Breast epithelium (tissue), 4 donors: ENCODE data around the gene CENPU. TPM values are rescaled to one million over a fixed set of nuclear protein-coding genes. Genes with fewer than 3 reads are reported as not detected.

Source experiments
- DNase-seq, 2 donors: peaks; one replicate each; pipeline ENCODE4 v3.0.0-alpha.2; 2019; ENCODE audit warnings: low spot score in 2 of 2
- H3K27ac ChIP-seq, 2 donors: fragments of 200-600 bp; sonication (generic) in 1 of 2; one replicate each; pipeline ENCODE4 v1.5.1; 2016 to 2019; ENCODE audit warnings: mild to moderate bottlenecking in 1 of 2
- H3K27me3 ChIP-seq, 2 donors: fragments of 200-600 bp; sonication (generic) in 1 of 2; one replicate each; pipeline versions ENCODE4 v1.5.1 to v1.6.0; 2017 to 2019; ENCODE audit warnings: control low read depth in 1 of 2, mild to moderate bottlenecking in 1 of 2
- H3K36me3 ChIP-seq: fragments of 200-600 bp; one replicate; pipeline ENCODE4 v1.5.1; 2019
- H3K4me1 ChIP-seq, 2 donors: fragments of 200-600 bp; sonication (generic); one replicate each; pipeline ENCODE4 v1.5.1; 2016 to 2019; ENCODE audit warnings: control low read depth in 1 of 2
- H3K4me3 ChIP-seq, 3 donors: fragments of 200-600 bp; sonication (generic); 1 replicate in 2 of 3; 2 replicates in 1 of 3; pipeline ENCODE4 v1.5.1; 2016 to 2019; ENCODE audit warnings: mild to moderate bottlenecking in 3 of 3, moderate library complexity in 2 of 3
- H3K9me3 ChIP-seq, 2 donors: fragments of 200-600 bp; sonication (generic) in 1 of 2; one replicate each; pipeline ENCODE4 v1.5.1; 2016 to 2019; ENCODE audit warnings: control low read depth in 1 of 2
- POLR2A ChIP-seq: fragments of 450-650 bp; IDR thresholded peaks from one replicate; pipeline ENCODE4 v1.6.1; 2016; ENCODE audit warnings: antibody characterized with exemption, mild to moderate bottlenecking, moderate library complexity
- POLR2AphosphoS5 ChIP-seq, 3 donors: sonication (generic); formaldehyde crosslinking; IDR thresholded peaks; one replicate each; pipeline ENCODE4 v1.6.1; 2017; ENCODE audit warnings: antibody characterized with exemption in 3 of 3
- intact Hi-C: fragments of 100-400 bp; cut with DNase I; formaldehyde crosslinking; loops from one replicate; pipeline ENCODE4 v1.15.1; 2023; ENCODE audit warnings: low total_unique reads
- total RNA-seq, 3 donors: library from RNA; depleted of rRNA; stranded (reverse); fragments of >200 nt; gene quantifications; one replicate each; pipeline ENCODE4 v1.1.0, GENCODE V29; 2016
- TF ChIP-seq, protein P1 (sequence below), 3 donors: fragments of 450-650 bp; IDR thresholded peaks; one replicate each; pipeline ENCODE4 v1.5.1; 2016 to 2017; ENCODE audit warnings: antibody characterized with exemption in 3 of 3, mild to moderate bottlenecking in 3 of 3, moderate library complexity in 3 of 3

The CENPU gene
- total RNA-seq, 3 donors from 2014 or later: 2.2 to 4.3 (median 2.6) TPM

DNA sequence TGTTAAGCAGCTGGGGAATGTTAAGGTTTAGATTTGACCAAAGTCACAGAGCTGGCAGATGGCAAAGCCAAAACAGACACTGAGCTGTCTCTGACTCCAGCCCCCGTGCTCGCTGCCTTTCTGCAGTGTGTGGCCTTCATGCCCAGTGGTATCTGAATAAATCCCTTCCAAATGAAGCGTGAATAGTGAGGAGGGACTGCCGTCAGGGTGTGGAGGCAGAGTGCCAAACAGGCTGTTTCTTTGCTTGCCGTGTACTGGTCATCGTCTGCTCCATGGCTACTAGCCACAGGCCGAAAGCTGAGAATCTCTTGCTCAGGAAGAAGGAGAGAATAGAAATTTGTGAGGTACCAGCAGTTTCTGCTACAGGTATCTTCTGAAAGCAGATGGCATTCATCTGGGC lies 64.6 kb downstream of the CENPU start:
- no peaks in the 10 kb centered on the region for H3K4me1 ChIP-seq
- no peak overlapping the region for H3K27ac ChIP-seq
- TF ChIP-seq POLR2A (no peak), POLR2AphosphoS5 (IDR thresholded peaks at IDR 0.05) (no peak)
- TF ChIP-seq, protein P1, sequence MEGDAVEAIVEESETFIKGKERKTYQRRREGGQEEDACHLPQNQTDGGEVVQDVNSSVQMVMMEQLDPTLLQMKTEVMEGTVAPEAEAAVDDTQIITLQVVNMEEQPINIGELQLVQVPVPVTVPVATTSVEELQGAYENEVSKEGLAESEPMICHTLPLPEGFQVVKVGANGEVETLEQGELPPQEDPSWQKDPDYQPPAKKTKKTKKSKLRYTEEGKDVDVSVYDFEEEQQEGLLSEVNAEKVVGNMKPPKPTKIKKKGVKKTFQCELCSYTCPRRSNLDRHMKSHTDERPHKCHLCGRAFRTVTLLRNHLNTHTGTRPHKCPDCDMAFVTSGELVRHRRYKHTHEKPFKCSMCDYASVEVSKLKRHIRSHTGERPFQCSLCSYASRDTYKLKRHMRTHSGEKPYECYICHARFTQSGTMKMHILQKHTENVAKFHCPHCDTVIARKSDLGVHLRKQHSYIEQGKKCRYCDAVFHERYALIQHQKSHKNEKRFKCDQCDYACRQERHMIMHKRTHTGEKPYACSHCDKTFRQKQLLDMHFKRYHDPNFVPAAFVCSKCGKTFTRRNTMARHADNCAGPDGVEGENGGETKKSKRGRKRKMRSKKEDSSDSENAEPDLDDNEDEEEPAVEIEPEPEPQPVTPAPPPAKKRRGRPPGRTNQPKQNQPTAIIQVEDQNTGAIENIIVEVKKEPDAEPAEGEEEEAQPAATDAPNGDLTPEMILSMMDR (IDR thresholded peaks at IDR 0.05): no peak
- H3K4me3 ChIP-seq: no peak overlapping the region
- H3K27me3 ChIP-seq: no peaks in the 10 kb centered on the region
- H3K9me3 ChIP-seq: no peaks in the 10 kb centered on the region
- H3K36me3 ChIP-seq: no peaks in the 10 kb centered on the region
- intact Hi-C loops: no loop called here
- no peak for DNase-seq

- Histone ChIP-seq H3K27me3 (no peaks in the 10 kb centered on the region), H3K36me3 (no peaks in the 10 kb centered on the region), H3K4me3 (no peak overlapping the region), H3K4me1 (no peaks in the 10 kb centered on the region), H3K9me3 (no peaks in the 10 kb centered on the region), H3K27ac (no peak overlapping the region)
- TF ChIP-seq, protein P1 (IDR thresholded peaks at IDR 0.05): no peak
- TF ChIP-seq POLR2AphosphoS5 (IDR thresholded peaks at IDR 0.05): no peak
- TF ChIP-seq POLR2A: no peak
- no peak for DNase-seq
- intact Hi-C loops: no loop called here
Measured at GRCh38 chr4:184668511-184669114, 65.3 kb downstream of the CENPU start.

GRCh38 chr4:184668096-184668495 lies 65.8 kb downstream of the CENPU start:
- H3K4me3 ChIP-seq: no peak overlapping the region
- H3K36me3 ChIP-seq: no peaks in the 10 kb centered on the region
- no peaks in the 10 kb centered on the region for H3K27me3 ChIP-seq
- no peak for DNase-seq
- H3K9me3 ChIP-seq: no peaks in the 10 kb centered on the region
- TF ChIP-seq POLR2A (no peak), POLR2AphosphoS5 (IDR thresholded peaks at IDR 0.05) (no peak)
- TF ChIP-seq, protein P1 (IDR thresholded peaks at IDR 0.05): no peak
- intact Hi-C loops: no loop called here
- no peak overlapping the region for H3K27ac ChIP-seq
- H3K4me1 ChIP-seq: no peaks in the 10 kb centered on the region

DNA sequence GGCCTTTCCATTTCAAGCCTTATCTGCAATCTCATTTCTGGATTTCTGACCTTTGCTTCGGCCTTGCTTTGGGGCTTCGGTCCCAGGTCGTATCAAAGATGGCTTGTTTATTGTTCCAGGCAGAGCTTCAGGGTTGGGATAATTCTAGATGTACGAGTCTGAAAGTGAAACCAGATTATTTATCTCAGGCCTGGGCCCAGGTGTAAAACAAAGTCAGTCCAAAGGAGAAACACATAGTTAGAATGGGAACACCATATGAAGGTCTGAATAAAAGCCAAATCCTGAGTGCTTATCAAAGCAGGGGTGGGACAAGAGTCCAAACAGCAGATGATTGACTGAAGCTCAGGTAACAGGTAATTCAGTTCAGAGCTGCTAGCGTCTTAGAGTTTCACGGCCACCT lies 67.2 kb downstream of the CENPU start:
- Histone ChIP-seq H3K9me3 (no peaks in the 10 kb centered on the region), H3K4me3 (no peak overlapping the region), H3K27me3 (no peaks in the 10 kb centered on the region), H3K36me3 (no peaks in the 10 kb centered on the region), H3K4me1 (no peaks in the 10 kb centered on the region), H3K27ac (no peak overlapping the region)
- DNase-seq: no peak
- intact Hi-C loops: no loop called here
- TF ChIP-seq POLR2AphosphoS5 (IDR thresholded peaks at IDR 0.05): no peak
- no peak for TF ChIP-seq POLR2A

DNA sequence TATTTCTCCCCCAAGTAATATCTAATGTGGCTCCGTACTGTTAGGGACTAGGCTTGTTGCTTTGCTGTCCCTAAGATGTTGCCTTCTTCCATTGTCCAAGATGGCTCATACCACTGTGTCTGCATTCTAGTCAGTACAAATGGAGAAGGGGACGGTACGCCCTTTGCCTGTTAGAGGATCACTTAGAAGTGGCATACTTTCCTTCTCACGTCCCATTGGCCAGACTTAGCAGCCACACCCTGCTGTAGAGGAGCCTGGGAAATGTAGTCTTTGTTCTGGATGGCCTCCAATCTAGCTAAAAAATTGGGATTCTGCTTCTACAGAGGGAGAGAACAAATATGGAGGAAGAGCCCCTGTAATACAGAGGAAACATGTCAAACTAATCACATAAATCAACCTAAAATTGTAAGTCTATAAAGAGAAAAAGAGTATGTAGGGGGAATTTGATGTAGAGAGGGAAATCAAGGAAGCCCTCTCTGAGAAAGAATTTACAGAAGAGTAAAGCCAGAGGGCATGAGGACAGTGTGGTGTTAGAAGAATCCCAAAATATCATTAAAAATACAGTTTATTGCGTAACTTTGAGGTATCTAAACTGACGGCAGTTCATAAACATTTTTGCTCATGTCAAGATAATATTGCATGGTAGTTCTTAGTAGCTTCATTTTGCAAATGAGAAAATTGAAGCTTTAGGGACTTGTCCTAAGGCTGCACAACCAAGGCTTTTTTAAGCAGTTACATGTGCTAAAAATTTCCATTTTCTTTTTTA lies 69.3 kb downstream of the CENPU start:
- H3K4me3 ChIP-seq: no peak overlapping the region
- H3K27ac ChIP-seq: no peak overlapping the region
- H3K27me3 ChIP-seq: no peaks in the 10 kb centered on the region
- H3K4me1 ChIP-seq: no peaks in the 10 kb centered on the region
- TF ChIP-seq POLR2AphosphoS5 (IDR thresholded peaks at IDR 0.05): no peak
- TF ChIP-seq POLR2A: no peak
- TF ChIP-seq, protein P1 (IDR thresholded peaks at IDR 0.05): no peak
- no peaks in the 10 kb centered on the region for H3K36me3 ChIP-seq
- intact Hi-C loops: no loop called here
- H3K9me3 ChIP-seq: no peaks in the 10 kb centered on the region
- no peak for DNase-seq
